Nephron (organoid): ENCODE measurements around the gene CIITA.

Experiments
- H3K27ac Mint-ChIP-seq, 3 experiments: 2 replicates each; pipeline ENCODE4 v1.8.0; 2020; ENCODE audit warnings: mixed read lengths in 3 of 3, mild to moderate bottlenecking in 2 of 3, moderate library complexity in 1 of 3
- H3K27me3 Mint-ChIP-seq: 2 replicates; pipeline ENCODE4 v1.8.0; 2021; ENCODE audit warnings: low read depth, mild to moderate bottlenecking, moderate library complexity, mixed read lengths
- H3K36me3 Mint-ChIP-seq: 2 replicates; pipeline ENCODE4 v1.8.0; 2020; ENCODE audit warnings: low read depth, mixed read lengths
- H3K4me1 Mint-ChIP-seq: 2 replicates; pipeline ENCODE4 v1.8.0; 2020; ENCODE audit warnings: mixed read lengths
- H3K4me3 Mint-ChIP-seq, 3 experiments: 2 replicates each; pipeline ENCODE4 v1.8.0; 2020; ENCODE audit warnings: mild to moderate bottlenecking in 3 of 3, mixed read lengths in 3 of 3, moderate library complexity in 2 of 3
- H3K9me3 Mint-ChIP-seq: 2 replicates; pipeline ENCODE4 v1.8.0; 2020; ENCODE audit warnings: mixed read lengths
- CTCF ChIP-seq, 3 experiments: fragments of 200-600 bp; sonication (generic); IDR thresholded peaks; one replicate each; pipeline ENCODE4 v1.5.0; 2021; ENCODE audit warnings: antibody characterized with exemption in 3 of 3; ENCODE audit not compliant: unreplicated experiment in 3 of 3

Gene CIITA

GRCh38 chr16:10849736-10850477 lies 27.1 kb upstream of the CIITA start:
- no peak overlapping the region for H3K4me3 Mint-ChIP-seq
- H3K27ac Mint-ChIP-seq = no peak overlapping the region
- H3K27me3 Mint-ChIP-seq = peaks cover 40% of the 10 kb centered on the region
- no peaks in the 10 kb centered on the region for H3K9me3 Mint-ChIP-seq
- no peak for TF ChIP-seq CTCF (IDR thresholded peaks at IDR 0.05; ENCODE audit: unreplicated experiment in 3 of 3)
- H3K36me3 Mint-ChIP-seq = no peaks in the 10 kb centered on the region
- H3K4me1 Mint-ChIP-seq = no peaks in the 10 kb centered on the region

GRCh38 chr16:10850478-10850850 lies 26.5 kb upstream of the CIITA start:
- Mint-ChIP-seq H3K27ac (no peak overlapping the region), H3K9me3 (no peaks in the 10 kb centered on the region), H3K4me3 (no peak overlapping the region), H3K27me3 (peaks cover 35% of the 10 kb centered on the region), H3K36me3 (no peaks in the 10 kb centered on the region), H3K4me1 (no peaks in the 10 kb centered on the region)
- TF ChIP-seq CTCF (IDR thresholded peaks at IDR 0.05; ENCODE audit: unreplicated experiment in 3 of 3) = no peak

DNA sequence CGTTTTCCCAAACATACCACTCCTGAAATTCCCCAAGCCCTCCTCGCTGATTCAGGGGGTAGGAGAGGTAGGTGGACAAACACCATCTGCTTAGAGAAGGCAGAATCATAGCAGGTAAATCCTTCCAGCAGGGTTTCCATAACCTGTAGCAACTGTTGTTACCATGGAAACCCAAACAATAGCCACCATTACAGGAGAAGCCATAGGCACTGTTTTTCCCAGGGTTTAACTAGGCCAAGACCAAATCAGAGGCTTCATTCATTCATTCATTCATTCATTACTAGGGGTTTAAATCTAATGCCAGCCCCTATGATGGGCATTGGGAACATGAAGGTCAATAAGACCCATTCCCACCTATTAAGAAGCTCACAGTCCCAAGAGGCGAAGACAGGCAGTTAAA lies 25.5 kb upstream of the CIITA start:
- Mint-ChIP-seq H3K4me3 (no peak overlapping the region), H3K27me3 (peaks cover 27% of the 10 kb centered on the region), H3K27ac (no peak overlapping the region), H3K36me3 (no peaks in the 10 kb centered on the region), H3K4me1 (no peaks in the 10 kb centered on the region), H3K9me3 (no peaks in the 10 kb centered on the region)
- no peak for TF ChIP-seq CTCF (IDR thresholded peaks at IDR 0.05; ENCODE audit: unreplicated experiment in 3 of 3)

DNA sequence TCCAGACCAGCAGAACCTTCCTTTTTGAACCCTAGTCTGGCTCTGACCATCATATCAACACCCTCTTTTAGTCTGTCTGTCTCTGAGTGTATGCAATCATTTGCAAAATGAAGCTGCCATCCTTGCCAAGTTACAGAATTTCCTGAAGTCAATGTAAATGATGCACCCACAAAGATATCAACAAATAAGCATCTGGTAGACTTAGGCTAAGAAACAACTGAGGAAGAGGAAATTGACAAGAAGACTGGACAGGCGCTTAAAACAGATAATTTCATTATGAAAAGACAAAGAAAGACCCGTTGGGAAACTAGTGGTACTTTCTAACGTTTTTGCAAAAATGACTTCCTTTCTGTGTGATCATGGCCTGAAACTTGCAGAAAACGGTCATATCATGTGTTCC lies 24.7 kb upstream of the CIITA start:
- Mint-ChIP-seq H3K27ac (no peak overlapping the region), H3K9me3 (no peaks in the 10 kb centered on the region), H3K27me3 (peaks cover 27% of the 10 kb centered on the region), H3K36me3 (no peaks in the 10 kb centered on the region), H3K4me3 (no peak overlapping the region), H3K4me1 (no peaks in the 10 kb centered on the region)
- no peak for TF ChIP-seq CTCF (IDR thresholded peaks at IDR 0.05; ENCODE audit: unreplicated experiment in 3 of 3)

DNA sequence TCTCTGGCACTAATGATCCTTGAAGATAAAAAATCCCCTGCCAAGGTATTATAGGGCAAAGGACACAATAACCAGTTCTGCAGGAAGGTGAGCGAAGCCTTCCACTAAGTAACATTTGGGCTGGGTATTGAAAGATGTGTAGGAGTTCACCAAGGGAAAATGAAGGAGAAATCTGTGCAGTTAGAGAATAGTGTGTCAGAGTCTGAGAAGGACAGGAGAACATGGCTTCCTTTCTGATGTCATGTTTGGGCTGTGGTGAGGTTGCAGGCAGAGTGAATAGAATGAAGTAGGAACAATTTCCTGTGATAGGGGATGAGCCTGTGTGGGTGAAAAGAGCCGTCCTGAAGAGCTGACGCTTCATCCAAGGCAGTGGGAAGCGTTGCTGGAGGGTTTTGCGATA lies 24.1 kb upstream of the CIITA start:
- no peaks in the 10 kb centered on the region for H3K9me3 Mint-ChIP-seq
- no peak for TF ChIP-seq CTCF (IDR thresholded peaks at IDR 0.05; ENCODE audit: unreplicated experiment in 3 of 3)

GRCh38 chr16:10856042-10856441 lies 21.0 kb upstream of the CIITA start:
- no peak overlapping the region for H3K4me3 Mint-ChIP-seq
- no peak for TF ChIP-seq CTCF (IDR thresholded peaks at IDR 0.05; ENCODE audit: unreplicated experiment in 3 of 3)
- peaks cover 3% of the 10 kb centered on the region for H3K9me3 Mint-ChIP-seq
- H3K4me1 Mint-ChIP-seq = no peaks in the 10 kb centered on the region
- H3K27me3 Mint-ChIP-seq = peaks cover 13% of the 10 kb centered on the region
- H3K36me3 Mint-ChIP-seq = no peaks in the 10 kb centered on the region
- no peak overlapping the region for H3K27ac Mint-ChIP-seq

More for the DNA sequence above, 24.1 kb upstream of the CIITA start:
- Mint-ChIP-seq H3K4me3 (no peak overlapping the region), H3K36me3 (no peaks in the 10 kb centered on the region), H3K27me3 (peaks cover 23% of the 10 kb centered on the region), H3K27ac (no peak overlapping the region), H3K4me1 (no peaks in the 10 kb centered on the region)
